Stimulated activated CD4-positive, alpha-beta T cell treated with anti-CD3 and anti-CD28 coated beads, TNF-alpha, amount 100 ng/mL, for 1 hour (primary cell): ENCODE data around the gene AEN.

ENCODE experiments used
- DNase-seq, 3 donors: peaks; one replicate each; pipeline ENCODE4 v3.0.0-alpha.2; 2020; ENCODE audit warnings: low read depth in 3 of 3, low spot score in 1 of 3

Gene AEN

DNA sequence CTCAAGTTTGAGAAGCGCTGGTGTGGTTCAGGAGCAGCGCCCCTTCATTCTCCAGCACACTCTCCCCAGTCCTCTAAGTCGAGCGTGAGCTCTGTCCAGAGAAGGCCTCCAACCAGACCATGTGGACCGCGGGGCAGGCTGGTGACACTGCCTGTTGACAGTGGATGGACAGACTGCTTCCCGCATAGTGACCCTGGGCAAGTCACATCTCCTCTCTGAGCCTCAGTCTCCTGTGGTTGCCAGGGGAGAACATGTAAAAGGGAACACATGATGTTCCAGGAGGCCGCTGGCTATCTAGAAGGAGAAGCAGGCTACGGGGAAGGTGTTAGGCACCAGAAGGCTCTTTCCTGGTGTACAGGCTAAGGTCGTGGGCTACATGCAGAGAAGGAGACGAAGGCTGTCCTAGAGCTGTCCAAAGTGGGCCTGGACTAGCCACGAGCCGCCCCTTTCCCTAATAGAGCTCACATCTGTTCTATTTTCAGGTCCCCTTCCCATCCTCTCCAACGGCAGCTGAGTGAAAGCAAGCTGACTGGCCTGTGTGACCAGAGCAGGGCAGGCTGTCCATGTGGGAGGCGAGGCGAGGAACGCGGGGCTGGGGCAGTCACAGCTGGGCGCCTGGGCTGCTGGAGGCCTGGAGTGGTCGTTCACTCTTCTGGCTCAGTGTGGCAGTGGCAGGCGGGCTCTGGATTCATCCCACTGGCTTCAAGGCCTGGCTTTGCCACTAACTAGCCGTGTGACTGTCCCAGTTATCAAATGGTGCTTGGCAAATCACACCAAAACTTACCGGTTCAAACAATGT, 28.8 kb downstream of the AEN start:
- DNase-seq = no peak

DNA sequence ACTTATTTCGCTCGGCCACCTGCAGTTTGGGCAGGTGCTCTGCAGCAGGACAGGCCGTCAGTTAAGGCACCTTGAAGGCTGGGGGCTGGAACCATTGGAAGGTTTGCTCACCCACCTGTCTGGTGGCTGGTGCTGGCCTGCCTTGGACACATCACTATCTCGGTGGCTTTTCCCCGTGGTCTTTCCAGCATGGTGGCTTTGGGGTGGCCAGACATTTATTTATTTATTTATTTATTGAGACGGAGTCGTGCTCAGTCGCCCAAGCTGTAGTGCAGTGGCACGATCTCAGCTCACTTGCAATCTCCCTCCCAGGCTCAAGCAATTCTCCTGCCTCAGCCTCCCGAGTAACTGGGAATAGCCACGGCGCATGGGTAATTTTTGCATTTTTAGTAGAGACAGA, 29.4 kb downstream of the AEN start:
- DNase-seq = no peak

DNA sequence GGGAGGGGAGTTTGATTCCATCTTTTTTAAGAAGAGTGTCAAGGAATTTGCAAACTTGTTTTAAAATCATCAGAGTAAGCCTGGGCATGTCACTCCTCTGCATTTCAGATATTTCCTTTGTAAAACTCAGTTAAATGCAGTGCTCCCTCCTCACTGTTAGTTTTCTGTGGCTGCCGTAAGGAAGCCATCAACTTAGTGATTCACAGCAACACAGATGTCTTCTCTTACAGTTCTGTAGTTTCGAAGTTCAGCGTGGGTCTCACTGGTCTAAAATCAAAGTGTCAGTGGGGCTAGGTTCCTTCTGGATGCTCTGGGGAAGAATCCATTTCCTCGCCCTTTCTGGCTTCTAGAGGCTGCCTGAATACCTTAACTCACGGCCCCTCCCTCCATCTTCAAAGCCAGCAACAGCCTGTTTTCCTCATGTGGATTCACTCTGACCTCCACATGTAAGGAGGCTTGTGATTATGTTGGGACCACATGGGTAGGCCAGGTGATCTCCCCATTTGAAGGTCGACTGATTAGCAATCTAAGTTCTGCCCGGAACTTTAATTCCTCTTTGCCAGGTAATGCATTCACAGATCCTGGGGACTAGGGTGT, 30.1 kb downstream of the AEN start:
- DNase-seq = no peak

DNA sequence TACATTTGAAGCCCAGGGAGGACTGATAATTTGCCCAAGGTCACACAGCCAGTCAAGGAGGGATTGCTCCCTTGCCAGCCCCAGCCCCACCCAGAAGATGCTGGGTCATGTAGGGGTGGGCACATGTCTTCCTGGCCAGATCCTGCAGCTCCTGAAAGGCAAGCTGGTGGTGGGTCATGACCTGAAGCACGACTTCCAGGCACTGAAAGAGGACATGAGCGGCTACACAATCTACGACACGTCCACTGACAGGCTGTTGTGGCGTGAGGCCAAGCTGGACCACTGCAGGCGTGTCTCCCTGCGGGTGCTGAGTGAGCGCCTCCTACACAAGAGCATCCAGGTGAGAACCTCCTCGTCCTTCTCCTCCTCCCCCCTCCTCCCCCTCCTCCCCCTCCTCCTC, 30.8 kb downstream of the AEN start:
- DNase-seq = no peak

DNA sequence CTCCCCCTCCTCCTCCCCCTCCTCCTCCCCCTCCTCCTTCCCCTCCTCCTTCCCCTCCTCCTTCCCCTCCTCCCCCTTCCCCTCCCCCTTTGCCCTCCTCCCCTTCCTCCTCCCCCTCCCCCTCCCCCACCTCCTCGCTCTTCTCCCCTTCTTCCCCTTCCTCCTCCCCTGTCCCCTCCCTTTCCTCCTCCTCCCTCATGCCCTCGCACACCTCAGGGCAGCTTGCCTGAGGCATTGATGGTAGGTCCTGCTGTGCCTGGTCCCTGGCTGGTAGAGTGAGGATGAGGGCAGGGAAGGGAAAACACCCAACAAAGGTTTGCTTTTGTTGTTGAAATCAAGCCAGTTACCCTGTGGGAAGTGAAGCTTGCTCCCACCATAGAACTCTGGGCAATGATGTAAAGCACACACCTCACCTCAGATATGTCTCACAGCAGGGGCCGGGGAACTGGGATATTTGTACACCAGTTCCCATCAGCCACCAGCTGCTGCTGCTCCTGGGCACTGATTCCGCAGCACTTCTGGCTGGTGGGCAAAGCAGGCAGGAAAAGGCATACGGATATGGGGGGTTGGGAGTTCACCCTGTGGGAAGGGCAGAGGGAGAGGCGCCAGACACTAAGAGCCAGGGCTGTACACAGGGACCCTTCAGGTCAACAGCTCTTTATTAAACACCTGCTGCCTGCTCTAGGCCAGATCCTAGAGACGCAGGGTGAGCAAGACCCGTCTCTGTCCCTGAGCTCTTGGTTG, 31.5 kb downstream of the AEN start:
- no peak for DNase-seq

DNA sequence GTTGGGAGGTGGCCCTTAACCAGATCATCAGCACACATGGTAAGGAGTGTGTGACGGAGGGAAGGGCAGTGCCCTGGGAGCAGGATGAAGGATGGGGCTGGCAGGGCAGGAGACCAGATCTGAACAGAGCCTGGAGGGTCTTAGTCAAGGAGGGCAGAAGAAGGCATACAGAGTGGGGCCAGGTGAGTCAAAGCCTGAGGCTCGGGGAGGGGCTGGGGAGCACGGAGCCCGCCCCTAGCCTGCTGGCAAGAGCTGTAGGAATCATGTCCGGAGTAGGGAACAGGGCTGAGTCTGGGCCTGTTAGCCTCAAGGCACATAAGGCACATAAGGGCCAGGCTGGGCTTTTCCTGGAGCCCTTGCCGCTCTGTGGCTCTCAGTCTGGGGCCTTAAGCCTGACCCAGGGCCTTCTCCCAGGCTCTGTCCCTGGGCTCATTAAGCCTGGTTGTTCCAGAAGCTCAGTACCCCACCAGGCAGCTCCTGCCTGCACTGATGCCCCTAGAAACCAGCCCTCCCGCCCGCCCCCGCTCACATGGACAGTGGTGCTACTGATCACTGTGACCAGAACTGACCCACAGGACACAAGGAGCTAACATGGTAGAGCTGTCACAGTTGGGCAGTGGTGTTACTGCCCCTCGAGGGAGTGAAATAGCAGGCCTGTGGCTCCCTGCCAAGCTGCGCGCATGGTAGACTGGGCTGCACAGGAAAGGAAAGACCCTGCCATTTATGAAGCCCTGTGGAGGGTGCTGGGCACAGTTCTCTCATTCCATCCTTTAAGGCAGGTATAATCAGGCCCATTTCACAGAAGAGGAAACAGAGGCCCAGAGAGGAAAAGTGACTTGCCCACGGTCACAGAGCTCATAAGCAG, 32.3 kb downstream of the AEN start:
- no peak for DNase-seq

DNA sequence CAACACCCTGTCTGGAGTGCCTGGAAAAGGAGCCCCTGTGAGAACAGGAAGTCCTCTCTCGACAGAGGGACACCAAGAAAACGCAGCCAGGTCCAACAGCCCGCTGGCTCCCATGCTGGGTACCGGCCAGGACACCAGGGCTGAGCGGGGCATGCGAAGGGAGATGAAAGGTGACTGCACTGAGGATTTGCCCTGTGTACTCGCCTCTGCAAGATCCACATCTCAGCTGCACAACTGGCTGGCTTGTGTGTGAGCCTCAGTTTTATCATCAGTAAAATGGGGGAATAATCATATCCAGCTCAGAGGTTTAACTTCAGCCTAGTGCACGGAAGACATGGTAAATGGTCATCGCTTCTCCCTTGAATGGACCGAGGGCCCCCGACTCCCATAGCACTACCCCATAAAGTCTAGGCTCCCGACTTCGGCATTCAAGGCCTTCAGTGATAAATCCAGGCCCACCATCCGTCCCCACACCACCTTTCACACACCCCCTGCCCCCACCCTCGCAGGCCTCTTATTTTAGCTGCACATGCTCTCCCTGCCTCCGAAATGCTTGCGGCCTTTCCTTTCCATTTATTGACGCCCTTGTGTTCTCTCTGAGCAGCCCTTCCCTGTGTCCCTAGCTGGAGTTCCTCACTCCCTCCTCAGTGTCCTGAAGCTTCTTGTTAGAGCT, 33.4 kb downstream of the AEN start:
- no peak for DNase-seq

DNA sequence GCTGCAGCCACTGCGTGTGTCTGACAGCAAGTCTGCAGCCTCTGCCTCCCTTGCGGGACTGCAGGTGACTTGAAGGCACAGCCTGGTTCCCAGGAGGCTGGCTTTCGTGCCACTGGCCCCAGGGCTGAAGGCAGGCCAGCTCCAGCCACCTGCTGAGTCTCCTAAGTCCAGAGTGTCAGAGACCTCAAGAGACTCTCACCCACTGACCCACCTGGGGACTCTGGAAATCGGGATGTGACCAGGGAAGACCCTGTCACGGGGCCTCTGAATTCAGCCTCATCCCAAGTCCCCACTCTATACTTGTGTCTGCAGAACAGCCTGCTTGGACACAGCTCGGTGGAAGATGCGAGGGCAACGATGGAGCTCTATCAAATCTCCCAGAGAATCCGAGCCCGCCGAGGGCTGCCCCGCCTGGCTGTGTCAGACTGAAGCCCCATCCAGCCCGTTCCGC, 34.0 kb downstream of the AEN start:
- no peak for DNase-seq

DNA sequence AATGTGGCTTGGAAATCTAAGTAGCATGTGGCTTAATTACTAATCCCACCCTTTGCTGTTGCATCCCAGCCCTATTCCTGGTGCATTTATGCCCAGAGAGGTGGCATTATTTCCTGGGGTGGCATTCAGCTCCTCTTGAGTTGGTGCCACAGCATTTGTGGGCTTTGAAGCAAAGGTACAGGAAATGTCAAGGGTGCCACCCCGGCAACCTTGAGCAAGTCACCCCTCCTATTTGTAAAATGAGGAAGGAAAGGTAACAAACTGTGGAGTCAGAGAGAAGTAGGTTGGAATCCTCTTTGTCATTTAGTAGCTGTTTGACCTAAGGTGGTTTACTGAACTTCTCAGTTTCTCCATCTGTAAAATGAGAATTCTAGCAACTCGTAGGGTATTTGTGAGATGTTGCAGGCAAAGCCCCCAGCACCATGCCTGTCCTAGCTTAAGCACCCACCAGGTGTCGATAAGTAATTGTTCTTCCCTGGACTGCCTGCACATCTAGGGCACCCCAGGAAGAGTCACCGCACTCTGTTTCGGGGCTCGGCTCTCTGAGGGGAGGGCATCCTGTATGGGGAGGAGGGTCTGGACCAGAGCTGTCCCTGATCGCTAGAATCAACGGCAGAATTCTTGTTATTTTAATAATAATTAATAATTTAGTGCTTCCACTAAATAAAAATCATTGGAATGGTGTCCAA, 34.8 kb downstream of the AEN start:
- no peak for DNase-seq

DNA sequence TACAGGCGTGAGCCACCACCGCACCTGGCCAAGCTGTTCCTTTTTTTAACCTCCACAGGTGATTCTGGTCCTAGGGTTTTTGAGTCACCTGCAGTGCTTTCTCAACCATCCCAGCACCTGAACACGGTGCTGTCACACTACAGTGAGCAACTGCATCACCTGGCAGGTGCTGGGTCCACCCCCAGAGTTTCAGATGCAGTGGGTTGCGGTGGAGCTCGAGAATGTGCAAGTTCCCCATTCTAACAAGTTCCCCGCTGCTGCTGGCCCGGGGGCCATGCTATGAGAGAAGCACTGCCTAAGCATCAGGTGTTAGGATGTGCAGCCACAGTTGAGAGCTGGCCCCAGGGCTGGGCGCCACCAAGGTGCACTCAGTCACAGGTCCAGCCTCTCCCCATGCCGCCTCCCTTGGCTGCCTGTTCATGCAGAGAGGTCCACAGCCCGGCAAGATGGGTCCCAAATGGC, 35.7 kb downstream of the AEN start:
- no peak for DNase-seq

DNA sequence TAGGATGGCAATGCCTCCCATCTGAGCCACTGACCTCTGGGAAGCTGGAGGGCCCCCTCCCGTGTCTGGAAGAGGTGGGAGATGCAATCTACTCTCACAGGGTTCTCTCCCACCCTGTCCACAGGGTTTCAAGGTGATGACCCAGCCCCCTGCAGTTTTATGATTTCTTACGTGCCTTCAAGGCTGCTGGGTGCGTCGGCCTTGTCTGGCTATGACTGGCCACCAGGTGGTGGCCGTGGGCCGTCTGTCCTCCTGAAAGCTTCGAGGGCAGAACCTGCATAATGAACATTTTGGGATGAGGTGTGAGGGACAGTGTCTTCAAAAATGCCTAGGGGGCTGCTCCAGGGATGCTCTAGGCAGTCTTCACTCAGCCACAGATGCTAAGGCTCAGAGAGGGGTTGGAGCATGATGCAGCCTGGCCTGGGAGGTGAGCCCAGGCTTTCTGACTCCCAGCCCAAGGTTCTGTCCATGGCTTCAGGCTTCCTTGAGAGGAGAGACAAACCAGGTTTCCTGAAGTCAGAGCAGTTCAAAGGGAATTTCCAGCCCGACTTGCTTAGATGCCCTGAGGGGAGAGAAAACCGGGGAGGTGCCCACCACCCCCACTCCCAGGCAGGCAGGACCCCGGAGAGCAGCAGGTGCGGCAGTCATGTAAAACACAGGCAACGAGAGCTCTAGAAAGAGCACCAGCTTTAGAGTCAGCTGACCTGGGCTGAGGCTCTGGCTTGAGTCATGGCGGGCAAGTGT, 36.4 kb downstream of the AEN start:
- DNase-seq = no peak

DNA sequence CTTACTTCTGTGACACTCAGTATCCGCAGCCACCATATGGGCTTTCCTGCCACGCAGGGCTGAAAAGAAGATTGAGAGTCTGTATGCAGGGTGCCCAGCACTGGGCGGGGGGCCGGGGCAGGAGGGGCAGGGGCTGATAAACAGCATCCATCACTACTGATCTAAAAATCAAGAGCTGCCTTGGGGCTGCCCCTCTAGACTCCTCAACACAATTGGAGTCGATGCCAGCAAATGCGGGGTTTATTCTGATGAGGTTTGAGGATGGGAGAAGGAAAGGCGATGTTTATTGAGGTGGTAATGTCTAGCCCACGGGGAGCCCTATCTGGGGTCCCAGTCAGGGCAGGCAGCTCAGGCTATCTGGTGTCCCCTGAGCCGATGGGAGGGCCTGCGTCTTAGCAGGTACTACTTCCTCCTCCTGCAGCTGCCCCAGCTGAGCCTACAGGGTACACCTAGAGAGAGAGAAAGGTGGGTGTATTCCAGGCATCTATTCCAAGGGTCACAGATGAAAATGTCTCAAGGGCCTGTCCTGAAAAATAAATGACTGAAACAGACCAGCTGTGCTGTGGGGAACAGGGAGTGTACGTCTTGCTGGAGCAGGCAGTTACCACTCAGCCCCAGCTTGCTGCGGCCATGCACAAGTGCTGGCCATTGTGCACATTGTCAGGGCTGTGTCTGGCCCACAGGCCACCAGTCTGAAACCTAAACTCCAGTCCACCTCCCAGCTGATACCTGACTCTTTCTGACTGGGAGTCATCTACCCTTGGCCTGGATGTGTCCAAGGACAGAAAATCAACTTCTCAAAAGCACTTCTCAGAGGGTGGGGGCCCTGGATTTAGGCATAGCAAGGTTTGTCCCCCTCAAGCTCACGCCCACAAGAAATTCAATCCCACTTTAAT, 37.2 kb downstream of the AEN start:
- DNase-seq = no peak

DNA sequence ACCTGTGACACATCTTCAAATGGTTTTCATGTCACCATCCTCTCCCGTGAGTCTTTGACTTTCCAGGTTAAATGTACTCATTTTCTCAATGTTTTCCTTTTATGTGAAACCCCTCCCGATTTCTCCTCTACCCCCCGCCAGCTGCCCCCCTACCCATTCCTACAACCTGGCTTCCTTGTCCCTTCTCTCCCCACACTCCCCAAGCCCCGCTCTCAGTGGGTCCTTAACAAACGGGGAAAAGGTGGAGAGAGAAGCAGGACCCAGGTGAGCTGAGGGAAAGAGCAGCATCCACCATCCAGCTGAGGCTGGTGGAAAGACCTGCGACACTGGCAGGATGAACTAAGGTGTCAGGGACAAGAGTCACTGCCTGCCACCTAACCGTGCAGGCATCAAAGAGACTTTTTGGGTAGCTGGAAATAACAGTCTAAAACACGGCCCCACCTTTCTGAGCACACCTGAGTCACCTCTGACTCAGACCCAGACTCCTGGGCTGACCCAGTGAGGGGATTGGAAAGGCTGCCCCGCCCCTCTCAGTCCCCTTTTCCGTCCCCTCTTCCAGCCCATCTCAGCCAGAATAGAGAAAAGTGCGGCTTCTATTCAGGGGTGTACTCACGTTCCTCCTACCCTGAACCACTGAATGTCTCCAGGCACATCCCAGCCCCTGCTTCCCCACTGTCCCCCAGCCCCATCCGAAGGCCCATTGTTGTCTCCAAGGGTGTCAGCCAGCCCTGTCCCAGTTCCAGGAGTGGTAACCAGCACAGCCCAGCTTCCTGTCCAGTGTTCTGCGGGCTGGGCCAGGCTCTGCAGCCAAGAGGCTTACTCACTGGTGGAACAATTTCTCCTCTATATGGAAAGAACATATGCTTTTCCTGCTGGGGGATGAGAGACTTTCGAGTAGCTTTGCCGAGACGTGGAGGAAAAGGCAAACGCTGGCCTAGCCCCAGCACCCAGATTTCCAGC, 38.1 kb downstream of the AEN start:
- no peak for DNase-seq

DNA sequence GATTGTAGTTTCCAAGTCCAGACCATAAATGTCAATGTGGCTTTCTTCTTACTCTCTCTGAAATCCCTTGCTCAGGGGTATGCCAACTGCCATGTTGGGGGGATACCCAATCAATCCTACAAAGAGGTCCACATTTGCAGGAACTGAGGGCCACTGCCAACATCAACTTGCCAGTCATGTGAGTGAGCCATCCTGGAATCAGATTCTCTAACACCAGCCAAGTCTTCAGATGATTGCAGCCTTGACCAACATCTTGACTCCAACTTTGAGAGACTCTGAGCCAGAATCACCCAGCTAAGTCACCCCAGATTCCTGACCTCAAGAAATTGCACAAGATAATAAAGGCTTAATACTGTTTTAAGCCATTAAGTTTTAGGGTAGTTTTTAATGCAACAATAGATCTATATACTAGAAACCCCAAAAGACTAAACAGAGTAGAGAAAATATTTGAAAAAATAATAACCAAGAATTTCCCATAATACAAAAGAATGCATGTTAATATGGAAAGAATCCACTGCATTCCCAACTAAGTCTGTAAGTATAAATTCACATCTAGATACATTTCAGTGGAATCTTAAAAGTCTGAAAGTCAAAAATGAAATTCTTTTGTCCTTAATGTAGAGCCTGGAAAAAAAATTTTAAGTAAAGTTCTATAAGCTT, 40.0 kb downstream of the AEN start:
- DNase-seq = no peak

DNA sequence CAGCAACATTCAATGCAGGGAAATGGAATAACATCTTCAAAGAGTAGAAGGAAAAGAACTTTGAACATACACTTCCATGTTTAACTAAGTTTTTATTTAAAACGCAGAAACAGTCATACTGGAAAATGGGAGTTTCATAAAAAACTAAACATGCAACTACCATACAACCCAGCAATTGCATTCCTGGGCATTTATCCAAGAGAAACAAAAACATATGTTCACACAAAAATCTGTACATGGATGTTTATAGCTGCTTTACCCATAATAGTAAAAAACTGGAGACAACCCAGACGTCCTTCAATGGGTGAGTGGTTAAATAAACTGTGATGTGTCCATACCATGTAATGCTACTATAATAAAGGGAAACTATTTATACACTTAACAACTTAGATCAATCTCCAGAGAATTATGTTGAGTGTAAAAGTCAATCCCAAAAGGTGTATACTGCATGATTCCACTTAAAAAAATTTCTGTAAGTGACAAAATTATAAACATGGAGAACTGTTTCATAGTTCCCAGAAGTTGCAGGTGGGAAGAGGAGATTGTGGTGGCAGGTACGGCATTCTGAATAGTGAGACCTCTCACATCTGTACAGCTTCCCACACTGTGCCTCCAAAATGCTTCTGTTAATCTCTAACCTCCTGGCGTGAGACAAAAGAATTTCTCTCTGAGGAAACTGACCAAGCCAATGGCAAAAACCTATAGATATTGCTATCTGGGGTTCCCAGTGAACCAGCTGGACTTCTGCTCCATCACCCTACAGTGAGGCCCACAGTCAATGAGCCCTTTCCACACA, 40.8 kb downstream of the AEN start:
- DNase-seq = no peak

DNA sequence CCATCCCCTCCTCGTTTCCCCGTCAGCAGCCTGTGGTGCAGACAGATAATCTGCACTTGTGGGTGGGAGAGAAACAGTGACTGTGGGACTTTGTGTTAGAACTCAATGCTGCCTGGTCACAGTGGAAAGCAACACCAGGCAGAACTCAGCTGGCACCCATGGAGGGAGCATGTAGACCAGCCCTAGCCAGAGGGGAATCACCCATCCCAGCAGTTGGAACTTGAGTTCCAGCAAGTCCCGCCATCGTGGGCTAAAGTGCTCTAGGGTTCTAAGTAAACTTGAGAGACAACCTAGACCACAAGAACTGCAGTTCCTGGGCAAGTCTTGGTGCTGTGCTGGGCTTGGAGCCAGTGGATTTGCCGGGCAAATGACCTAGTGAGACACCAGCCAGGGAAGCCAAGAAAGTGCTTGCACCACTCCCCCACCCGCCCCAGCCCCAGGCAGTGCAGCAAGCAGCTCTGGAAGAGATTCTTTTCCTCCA, 42.0 kb downstream of the AEN start:
- DNase-seq = no peak
